Neural progenitor cell (in vitro differentiated cells): ENCODE data around the gene COL11A1.

Experiments used
- CTCF ChIP-seq: fragments of 200-600 bp; sonication (generic); IDR thresholded peaks from 2 replicates; pipeline ENCODE4 v1.5.1; 2017; ENCODE audit warnings: antibody characterized with exemption, mild to moderate bottlenecking
- EZH2 ChIP-seq: fragments of 200-600 bp; sonication (generic); IDR thresholded peaks from 2 replicates; pipeline ENCODE4 v1.6.1; 2017; ENCODE audit warnings: antibody characterized with exemption, mild to moderate bottlenecking, moderate library complexity
- EZH2phosphoT487 ChIP-seq: fragments of 200-600 bp; sonication (generic); IDR thresholded peaks from 2 replicates; pipeline ENCODE4 v1.6.1; 2017; ENCODE audit warnings: antibody characterized with exemption

- no peak for TF ChIP-seq CTCF
- TF ChIP-seq EZH2phosphoT487, result no peak
- no peak for TF ChIP-seq EZH2
Observed at GRCh38 chr1:103125219-103125618, 16.9 kb upstream of the COL11A1 start.
